PFSK-1 (cell line): ENCODE results near the gene GNAS.

Experiments used
- FOXP2 ChIP-seq: optimal IDR thresholded peaks from 2 replicates; pipeline ENCODE3; 2011; ENCODE audit warnings: borderline replicate concordance, control low read depth, inconsistent platforms; ENCODE audit not compliant: insufficient read depth; ENCODE audit errors: extremely low read length, extremely low read depth
- POLR2AphosphoS5 ChIP-seq: IDR thresholded peaks from 2 replicates; pipeline ENCODE4 v1.6.1; 2012; ENCODE audit warnings: low read depth, mild to moderate bottlenecking, control low read depth, low read length, moderate library complexity
- REST ChIP-seq, 2 experiments: IDR thresholded peaks; 2 replicates each; pipeline versions ENCODE4 v1.6.1 to v1.8.0; 2011 to 2012; ENCODE audit warnings: low read depth in 2 of 2, low read length in 2 of 2, control low read depth in 1 of 2, inconsistent platforms in 1 of 2, mild to moderate bottlenecking in 1 of 2, moderate library complexity in 1 of 2; ENCODE audit not compliant: insufficient read depth in 1 of 2
- SIN3A ChIP-seq: IDR thresholded peaks from 2 replicates; pipeline ENCODE4 v1.6.1; 2012; ENCODE audit warnings: mild to moderate bottlenecking, low read length, moderate library complexity, borderline replicate concordance; ENCODE audit not compliant: insufficient read depth
- TAF1 ChIP-seq: IDR thresholded peaks from 2 replicates; pipeline ENCODE4 v1.6.1; 2012; ENCODE audit warnings: low read length, control low read depth, borderline replicate concordance; ENCODE audit not compliant: insufficient read depth

The GNAS gene

DNA sequence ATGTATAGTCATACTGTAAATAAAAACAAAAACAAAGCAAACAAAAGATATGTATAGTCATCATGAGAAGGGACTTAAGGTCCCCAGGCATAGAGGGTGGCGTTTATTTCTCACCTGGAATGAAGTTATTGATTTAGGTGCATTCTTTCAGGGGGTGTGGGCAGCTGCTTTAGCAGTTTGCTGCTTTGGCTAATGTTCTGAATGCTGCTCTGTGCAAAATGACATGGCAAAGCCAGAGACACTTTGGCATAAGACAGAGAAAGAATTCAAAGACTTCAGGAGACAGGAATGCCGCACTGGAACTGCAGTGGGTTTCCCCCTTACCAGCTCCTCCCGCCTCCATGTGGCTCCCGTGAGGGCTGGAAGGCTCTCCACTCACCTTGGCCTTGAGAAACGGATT, 92.1 kb downstream of the GNAS start:
- no peak for TF ChIP-seq TAF1
- TF ChIP-seq POLR2AphosphoS5, result no peak
- no peak for TF ChIP-seq SIN3A
- TF ChIP-seq FOXP2, result no peak
- no peak for TF ChIP-seq REST (IDR thresholded peaks at IDR 0.05; ENCODE audit: insufficient read depth in 1 of 2, low read depth in 2 of 2, low read length in 2 of 2)

GRCh38 chr20:58945965-58946631, 93.6 kb downstream of the GNAS start:
- no peak for TF ChIP-seq POLR2AphosphoS5
- no peak for TF ChIP-seq REST (IDR thresholded peaks at IDR 0.05; ENCODE audit: insufficient read depth in 1 of 2, low read depth in 2 of 2, low read length in 2 of 2)
- no peak for TF ChIP-seq FOXP2
- no peak for TF ChIP-seq TAF1
- TF ChIP-seq SIN3A, result no peak

- TF ChIP-seq FOXP2 (no peak), POLR2AphosphoS5 (no peak), SIN3A (no peak), REST (IDR thresholded peaks at IDR 0.05; ENCODE audit: insufficient read depth in 1 of 2, low read depth in 2 of 2, low read length in 2 of 2) (no peak), TAF1 (no peak)
Observed at GRCh38 chr20:58950603-58951002, 98.1 kb downstream of the GNAS start.

DNA sequence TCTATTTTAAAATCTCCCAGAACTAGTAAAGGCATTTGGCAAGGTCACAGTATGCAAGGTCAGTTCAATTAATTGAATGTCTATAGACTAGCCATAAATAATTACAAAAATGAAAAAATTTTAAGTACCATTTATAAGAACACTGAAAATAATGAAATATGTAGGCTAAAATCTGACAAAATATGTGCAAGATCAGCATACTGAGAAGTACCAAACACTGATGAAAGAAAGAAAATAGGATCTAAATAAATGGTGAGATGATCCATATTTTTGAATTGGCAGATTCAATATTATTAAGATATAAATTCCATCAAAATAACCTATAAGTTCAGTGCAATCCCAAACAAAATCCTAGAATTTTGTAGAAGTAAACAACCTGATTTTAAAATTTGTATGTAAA, 100.5 kb downstream of the GNAS start:
- no peak for TF ChIP-seq FOXP2

DNA sequence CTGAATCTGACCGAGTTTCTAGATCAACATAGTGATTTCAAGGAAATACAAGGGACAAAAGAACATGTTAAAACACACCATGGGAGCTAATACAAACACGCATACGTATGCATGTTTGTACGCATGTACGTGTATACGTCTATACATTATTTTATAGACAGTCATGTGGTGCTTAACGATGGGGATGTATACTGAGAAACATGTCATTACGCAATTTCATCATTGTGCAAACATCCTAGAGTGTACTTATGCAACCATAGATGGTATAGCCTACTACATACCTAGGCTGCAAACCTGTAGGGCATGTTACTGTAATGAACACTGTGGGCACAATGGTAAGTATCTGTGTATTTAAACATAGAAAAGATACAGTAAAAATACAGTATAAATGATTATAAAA, 103.6 kb downstream of the GNAS start:
- TF ChIP-seq SIN3A (no peak), POLR2AphosphoS5 (no peak), TAF1 (no peak), REST (IDR thresholded peaks at IDR 0.05; ENCODE audit: insufficient read depth in 1 of 2, low read depth in 2 of 2, low read length in 2 of 2) (no peak), FOXP2 (no peak)

DNA sequence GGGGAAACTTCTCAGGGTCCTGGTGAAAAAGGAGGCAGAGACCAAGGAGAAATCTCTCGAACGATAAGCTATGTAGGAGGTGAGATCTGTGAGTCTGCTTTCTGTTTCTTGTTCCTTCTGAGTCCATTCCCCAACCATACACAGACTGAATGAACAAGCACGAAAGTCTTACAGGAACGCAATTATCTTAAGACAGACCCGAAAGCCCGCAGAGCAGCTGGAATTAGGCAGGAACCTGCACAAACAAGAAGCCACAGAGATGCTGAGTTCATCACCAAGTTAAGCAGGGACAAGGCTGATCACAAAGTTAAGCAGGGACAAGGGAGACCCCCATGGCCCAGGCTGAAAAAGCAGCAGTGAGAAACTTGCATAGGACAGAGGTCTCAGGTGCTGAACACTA, 107.1 kb downstream of the GNAS start:
- TF ChIP-seq SIN3A (no peak), TAF1 (no peak), FOXP2 (no peak), REST (IDR thresholded peaks at IDR 0.05; ENCODE audit: insufficient read depth in 1 of 2, low read depth in 2 of 2, low read length in 2 of 2) (no peak), POLR2AphosphoS5 (no peak)
